Measurements from ENCODE around the gene PRMT9. TPM values are rescaled to one million over a fixed set of nuclear protein-coding genes. Genes with fewer than 3 reads are reported as not detected.

PRMT9 gene
- total RNA-seq, 3 donors from 2014 or later (not counting 1 experiment from before 2014, with no cell fraction given) = 13.4 to 16.6 (median 13.7) TPM

- Histone ChIP-seq H3K27me3 (ENCODE audit: control insufficient read depth, insufficient read depth, low read length) (no peaks in the 10 kb centered on the region), H3K9me3 (ENCODE audit: control insufficient read depth, insufficient read depth, low read length) (no peaks in the 10 kb centered on the region), H3K4me3 (ENCODE audit: low read length) (no peak overlapping the region), H3K36me3 (ENCODE audit: control insufficient read depth, insufficient read depth, low read length) (peaks cover 53% of the 10 kb centered on the region), H3K27ac (ENCODE audit: low read length) (no peak overlapping the region), H3K4me1 (ENCODE audit: control insufficient read depth, insufficient read depth, low read length) (no peaks in the 10 kb centered on the region)
- Mint-ChIP-seq H3K27ac (no peak overlapping the region), H3K4me3 (no peak overlapping the region), H3K4me1 (peaks cover 11 to 17% of the 10 kb centered on the region in 2 donors), H3K27me3 (ENCODE audit: low read depth in 2 of 2) (no peaks in the 10 kb centered on the region), H3K36me3 (peaks cover 17% of the 10 kb centered on the region), H3K9me3 (no peaks in the 10 kb centered on the region)
- no CpG with 5 or more reads among the region's 1 CpG for WGBS (ENCODE audit: insufficient coverage)
- DNase-seq (no peak), ATAC-seq (no peak)
- no peak for TF ChIP-seq CTCF (IDR thresholded peaks at IDR 0.05)
- intact Hi-C loops (cut with micrococcal nuclease) = no loop called here
Observed at GRCh38 chr4:147638365-147638764, 45.6 kb downstream of the PRMT9 start.

- Histone ChIP-seq H3K9me3 (ENCODE audit: control insufficient read depth, insufficient read depth, low read length) (no peaks in the 10 kb centered on the region), H3K36me3 (ENCODE audit: control insufficient read depth, insufficient read depth, low read length) (peaks cover 67% of the 10 kb centered on the region), H3K27me3 (ENCODE audit: control insufficient read depth, insufficient read depth, low read length) (no peaks in the 10 kb centered on the region), H3K27ac (ENCODE audit: low read length) (no peak overlapping the region), H3K4me3 (ENCODE audit: low read length) (no peak overlapping the region), H3K4me1 (ENCODE audit: control insufficient read depth, insufficient read depth, low read length) (no peaks in the 10 kb centered on the region)
- no peak for TF ChIP-seq CTCF (IDR thresholded peaks at IDR 0.05)
- intact Hi-C loops (cut with micrococcal nuclease) = no loop called here
- no peaks in the 10 kb centered on the region for H3K9me3 Mint-ChIP-seq
- H3K4me1 Mint-ChIP-seq = peaks cover 11 to 16% of the 10 kb centered on the region in 2 donors
- H3K36me3 Mint-ChIP-seq = peaks cover 17% of the 10 kb centered on the region
- no peak for DNase-seq
- no peaks in the 10 kb centered on the region for H3K27me3 Mint-ChIP-seq (ENCODE audit: low read depth in 2 of 2)
- H3K4me3 Mint-ChIP-seq = no peak overlapping the region
- no peak overlapping the region for H3K27ac Mint-ChIP-seq
- ATAC-seq = no peak
Observed at GRCh38 chr4:147635348-147635747, 48.6 kb downstream of the PRMT9 start.

- no peak for ATAC-seq
- WGBS (ENCODE audit: insufficient coverage) = no CpG with 5 or more reads among the region's 1 CpG
- peak overlapping the region in 1 of 2 donors; percentile 5 for H3K27ac Mint-ChIP-seq
Observed at GRCh38 chr4:147633643-147634042, 50.3 kb downstream of the PRMT9 start.

More at GRCh38 chr4:147633643-147634042, 50.3 kb downstream of the PRMT9 start:
- no peak overlapping the region for H3K4me3 Mint-ChIP-seq
- no peaks in the 10 kb centered on the region for H3K27me3 ChIP-seq (ENCODE audit: control insufficient read depth, insufficient read depth, low read length)
- no peak for TF ChIP-seq CTCF (IDR thresholded peaks at IDR 0.05)
- no peaks in the 10 kb centered on the region for H3K9me3 ChIP-seq (ENCODE audit: control insufficient read depth, insufficient read depth, low read length)
- no peaks in the 10 kb centered on the region for H3K27me3 Mint-ChIP-seq (ENCODE audit: low read depth in 2 of 2)
- no peak overlapping the region for H3K4me3 ChIP-seq (ENCODE audit: low read length)
- H3K36me3 Mint-ChIP-seq = peaks cover 17% of the 10 kb centered on the region
- H3K4me1 ChIP-seq (ENCODE audit: control insufficient read depth, insufficient read depth, low read length) = no peaks in the 10 kb centered on the region
- peaks cover 81% of the 10 kb centered on the region for H3K36me3 ChIP-seq (ENCODE audit: control insufficient read depth, insufficient read depth, low read length)
- no peaks in the 10 kb centered on the region for H3K4me1 Mint-ChIP-seq
- no peak overlapping the region for H3K27ac ChIP-seq (ENCODE audit: low read length)
- DNase-seq = no peak
- H3K9me3 Mint-ChIP-seq = no peaks in the 10 kb centered on the region
- intact Hi-C loops (cut with micrococcal nuclease) = no loop called here

Measured in natural killer cell (primary cell).